ENCODE data around the gene PLCXD3.

The PLCXD3 gene

DNA sequence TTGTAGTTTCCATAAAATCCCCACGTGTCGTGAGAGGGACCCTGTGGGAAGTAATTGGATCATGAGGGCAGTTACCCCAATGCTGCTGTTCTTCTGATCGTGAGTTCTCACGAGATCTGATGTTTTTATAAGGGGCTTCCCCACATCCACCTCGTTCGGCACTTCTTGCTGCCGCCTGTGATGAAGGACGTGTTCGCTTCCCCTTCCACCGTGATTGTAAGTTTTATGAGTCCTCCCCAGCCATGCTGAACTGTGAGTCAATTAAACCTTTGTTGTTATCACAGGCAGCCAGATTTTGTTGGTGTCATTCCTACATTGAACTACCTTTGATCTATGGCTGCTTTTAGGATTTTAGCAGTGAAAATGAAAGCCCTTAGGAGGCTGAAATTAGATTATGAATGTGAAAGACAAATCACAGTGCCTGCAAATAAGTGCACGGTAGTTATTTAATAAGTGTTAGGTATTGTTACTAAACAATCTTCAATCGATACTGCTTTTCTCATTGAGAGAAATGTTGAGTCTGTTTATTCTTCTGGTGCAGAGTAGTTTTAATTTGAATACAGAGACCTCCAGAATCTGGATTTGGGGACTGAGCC lies 229.1 kb downstream of the PLCXD3 start:
- no peak for DNase-seq (ENCODE audit: low spot score)

DNA sequence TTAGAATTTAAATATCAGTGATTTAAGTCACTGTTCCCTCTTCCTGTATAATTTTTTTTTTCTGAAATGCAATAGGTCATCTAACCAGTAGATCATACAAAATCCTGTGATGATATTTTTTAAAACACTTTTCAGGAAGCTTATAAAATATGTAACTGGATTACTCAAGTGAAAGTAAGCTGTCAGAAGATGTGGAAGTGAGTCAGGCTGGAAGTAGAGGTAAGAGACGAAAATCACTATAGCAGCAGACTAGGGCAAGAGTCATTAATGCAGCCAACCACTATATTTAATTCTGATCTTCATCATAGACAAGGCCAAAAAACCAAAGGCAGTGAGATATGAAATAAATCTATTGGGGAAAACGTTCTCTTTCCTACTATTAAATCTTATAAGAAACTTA lies 231.4 kb downstream of the PLCXD3 start:
- no peak for DNase-seq (ENCODE audit: low spot score)

GRCh38 chr5:41277476-41278245 lies 232.7 kb downstream of the PLCXD3 start:
- DNase-seq (ENCODE audit: low spot score), result no peak

DNA sequence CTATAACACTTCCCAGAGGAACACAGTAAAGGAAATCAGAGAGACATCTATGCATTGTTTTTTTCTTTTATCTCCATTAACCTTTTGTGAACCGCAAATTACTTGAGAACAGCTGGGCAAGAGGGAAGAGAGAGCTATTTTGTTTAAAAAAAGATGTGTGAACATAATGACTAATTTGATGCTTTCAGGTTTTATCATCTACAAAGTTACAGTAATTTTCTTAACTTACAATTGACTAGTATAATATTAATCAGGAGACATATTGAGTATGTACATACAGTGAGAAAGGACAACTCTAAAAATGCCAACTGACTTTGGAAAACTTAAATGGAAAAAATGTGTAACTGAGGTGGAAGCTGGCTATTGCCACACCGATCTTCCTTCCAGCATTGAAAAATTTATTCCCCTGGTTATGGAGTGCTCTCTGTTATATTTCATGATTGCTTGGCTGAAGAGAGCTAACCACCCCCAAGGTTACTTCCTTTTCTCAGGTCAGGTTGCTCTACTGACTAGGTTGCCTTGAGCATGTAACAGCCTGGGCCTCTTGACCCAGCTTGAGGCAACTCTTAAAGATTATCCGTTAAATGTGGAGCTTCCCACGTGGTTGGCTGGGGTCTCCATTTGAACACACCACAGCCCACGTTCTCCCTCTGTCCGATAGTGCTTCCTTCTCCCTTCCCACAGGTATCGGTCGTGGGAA lies 234.4 kb downstream of the PLCXD3 start:
- DNase-seq (ENCODE audit: low spot score), result no peak

DNA sequence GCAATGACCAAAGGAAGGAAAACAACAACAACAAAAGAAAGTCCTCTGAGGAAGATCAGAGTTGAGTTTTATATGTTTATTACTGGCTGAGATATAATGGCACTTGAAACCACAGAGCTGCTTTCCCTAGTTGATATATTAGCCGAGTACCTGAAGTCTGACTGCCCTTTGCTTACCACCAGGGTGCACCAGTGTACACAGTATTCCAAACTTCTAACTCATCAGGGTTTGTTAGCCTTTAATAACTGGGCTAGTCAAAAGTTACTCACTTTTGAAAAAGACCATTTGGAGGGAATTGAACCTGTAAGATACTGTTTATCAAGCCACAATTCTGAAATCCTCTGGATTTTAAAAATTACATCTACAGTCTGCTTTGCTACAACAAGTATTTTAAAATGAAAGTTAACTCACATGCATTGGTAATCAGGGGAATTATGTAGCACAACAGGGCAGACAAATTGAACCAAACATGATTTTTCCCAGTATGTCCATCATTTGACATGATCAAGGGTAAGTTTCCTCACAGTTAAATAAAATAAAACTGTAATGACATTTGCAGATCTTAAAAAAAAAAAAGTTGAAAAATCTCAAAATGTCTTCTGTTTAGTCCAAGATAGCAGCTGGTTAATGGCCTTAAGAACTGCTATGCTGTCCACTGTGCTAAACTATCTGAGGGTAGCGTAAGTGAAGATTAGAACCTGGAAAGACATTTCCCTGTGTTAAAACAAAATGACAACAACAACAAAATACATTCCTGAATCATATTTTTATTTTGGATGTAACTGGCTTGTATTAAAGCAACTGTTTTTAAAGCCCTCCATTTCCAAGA lies 239.8 kb downstream of the PLCXD3 start:
- peak; percentile 68 for DNase-seq (ENCODE audit: low spot score)

- DNase-seq (ENCODE audit: low spot score), result no peak
Measured at GRCh38 chr5:41268894-41269293, 241.5 kb downstream of the PLCXD3 start.

DNA sequence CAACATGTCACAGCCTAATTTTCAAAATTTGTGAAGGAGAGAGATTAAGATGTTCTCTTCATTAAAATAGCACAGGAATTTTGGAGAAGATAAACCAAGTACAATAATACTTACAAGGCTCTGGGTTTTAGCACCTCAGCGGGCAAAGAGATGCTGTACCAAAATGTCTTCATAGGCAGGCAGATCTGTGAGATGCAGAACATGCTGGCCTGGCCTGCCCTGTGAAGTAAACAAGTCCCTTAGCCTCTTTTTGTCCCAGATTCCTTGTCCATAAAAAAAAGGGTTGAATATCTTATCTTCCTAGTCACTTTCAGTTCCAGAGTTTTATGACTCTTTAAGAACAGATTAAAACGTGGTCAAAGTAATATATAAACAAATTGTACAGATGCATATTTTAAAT lies 244.0 kb downstream of the PLCXD3 start:
- no peak for DNase-seq (ENCODE audit: low spot score)

DNA sequence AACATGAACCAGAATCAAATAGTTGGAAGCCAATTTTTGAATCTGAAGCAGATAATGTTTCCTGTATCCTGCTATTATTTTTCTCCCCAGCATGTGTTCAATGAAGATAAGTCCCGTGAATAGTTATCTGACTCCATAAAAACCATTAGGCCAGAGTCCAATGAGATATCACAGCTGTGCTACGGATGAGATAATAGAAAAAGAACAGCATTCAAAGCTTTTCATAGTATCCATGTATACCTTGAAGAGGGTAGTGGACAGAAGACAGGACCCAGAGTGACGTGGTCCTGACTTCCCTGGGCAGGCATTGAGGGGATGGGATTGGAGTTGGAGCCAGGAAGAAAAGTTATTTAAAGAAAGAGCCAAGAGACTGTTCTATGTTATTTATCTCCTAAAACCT lies 246.4 kb downstream of the PLCXD3 start:
- DNase-seq (ENCODE audit: low spot score), result no peak

GRCh38 chr5:41263335-41263734 lies 247.1 kb downstream of the PLCXD3 start:
- DNase-seq (ENCODE audit: low spot score), result no peak

Measured in kidney tubule cell (primary cell).